ENCODE measurements around the gene CCDC127. TPM values are rescaled to one million over a fixed set of nuclear protein-coding genes. Genes with fewer than 3 reads are reported as not detected.

The CCDC127 gene
- total and polyA plus RNA-seq, 2 donors (not counting 3 experiments of a cell fraction or from before 2014, with no cell fraction given) = 3.4 to 6.3 TPM

DNA sequence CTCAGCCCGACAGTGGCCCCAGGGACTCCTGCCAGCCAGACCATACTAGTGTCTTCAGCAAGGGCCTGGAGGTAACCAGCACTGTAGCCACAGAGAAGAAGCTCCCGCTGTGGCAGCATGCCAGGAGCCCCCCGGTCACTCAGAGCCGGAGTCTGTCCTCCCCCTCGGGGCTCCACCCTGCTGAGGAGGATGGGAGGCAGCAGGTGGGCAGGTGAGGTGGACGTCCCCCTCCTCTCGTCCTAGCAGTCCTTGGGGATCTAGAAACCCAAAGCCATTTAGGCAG is 54.7 kb downstream of the CCDC127 start:
- no peaks in the 10 kb centered on the region for H4K20me1 ChIP-seq (replicated peaks; ENCODE audit: control insufficient read depth, extremely low read depth, insufficient read depth, low read length)
- intact Hi-C loops (cut with micrococcal nuclease) = no loop called here
- H3K4me2 ChIP-seq (ENCODE audit: insufficient read depth, low read length) = no peak overlapping the region
- DNase-seq (ENCODE audit: low read depth, low spot score) (no peak), FAIRE-seq (no peak)
- no peak for TF ChIP-seq EZH2 (IDR thresholded peaks at IDR 0.05; ENCODE audit: borderline replicate concordance, low read depth, low read length, severe bottlenecking)
- TF ChIP-seq MYC (IDR thresholded peaks at IDR 0.05; ENCODE audit: low read depth, low read length) = no peak
- no peak for TF ChIP-seq JUN (IDR thresholded peaks at IDR 0.05; ENCODE audit: borderline replicate concordance, insufficient read depth, insufficient read length, low read depth)
- TF ChIP-seq, protein P1, sequence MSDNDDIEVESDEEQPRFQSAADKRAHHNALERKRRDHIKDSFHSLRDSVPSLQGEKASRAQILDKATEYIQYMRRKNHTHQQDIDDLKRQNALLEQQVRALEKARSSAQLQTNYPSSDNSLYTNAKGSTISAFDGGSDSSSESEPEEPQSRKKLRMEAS (IDR thresholded peaks at IDR 0.05; ENCODE audit: insufficient read depth, insufficient read length) = no peak
- TF ChIP-seq POLR2AphosphoS5 (IDR thresholded peaks at IDR 0.05; ENCODE audit: insufficient read depth, low read depth, low read length) = no peak
- TF ChIP-seq FOS (IDR thresholded peaks at IDR 0.05; ENCODE audit: borderline replicate concordance, insufficient read depth, low read length) = no peak
- TF ChIP-seq, protein P2, sequence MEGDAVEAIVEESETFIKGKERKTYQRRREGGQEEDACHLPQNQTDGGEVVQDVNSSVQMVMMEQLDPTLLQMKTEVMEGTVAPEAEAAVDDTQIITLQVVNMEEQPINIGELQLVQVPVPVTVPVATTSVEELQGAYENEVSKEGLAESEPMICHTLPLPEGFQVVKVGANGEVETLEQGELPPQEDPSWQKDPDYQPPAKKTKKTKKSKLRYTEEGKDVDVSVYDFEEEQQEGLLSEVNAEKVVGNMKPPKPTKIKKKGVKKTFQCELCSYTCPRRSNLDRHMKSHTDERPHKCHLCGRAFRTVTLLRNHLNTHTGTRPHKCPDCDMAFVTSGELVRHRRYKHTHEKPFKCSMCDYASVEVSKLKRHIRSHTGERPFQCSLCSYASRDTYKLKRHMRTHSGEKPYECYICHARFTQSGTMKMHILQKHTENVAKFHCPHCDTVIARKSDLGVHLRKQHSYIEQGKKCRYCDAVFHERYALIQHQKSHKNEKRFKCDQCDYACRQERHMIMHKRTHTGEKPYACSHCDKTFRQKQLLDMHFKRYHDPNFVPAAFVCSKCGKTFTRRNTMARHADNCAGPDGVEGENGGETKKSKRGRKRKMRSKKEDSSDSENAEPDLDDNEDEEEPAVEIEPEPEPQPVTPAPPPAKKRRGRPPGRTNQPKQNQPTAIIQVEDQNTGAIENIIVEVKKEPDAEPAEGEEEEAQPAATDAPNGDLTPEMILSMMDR (IDR thresholded peaks at IDR 0.05; ENCODE audit: extremely low read depth in 1 of 2, insufficient read depth in 1 of 2, low read depth in 1 of 2, low read length in 2 of 2) = no peak
- no peak for TF ChIP-seq GATA2 (IDR thresholded peaks at IDR 0.05; ENCODE audit: insufficient read depth, insufficient read length, low read depth, low read length)
- TF ChIP-seq POLR2A (IDR thresholded peaks at IDR 0.05; ENCODE audit: low read depth, low read length) = no peak
- H2AFZ ChIP-seq (ENCODE audit: low read depth, low read length) = no peak overlapping the region
- dilution Hi-C loops (cut with MboI; ENCODE audit: extremely low pct_ligation_motif_present, low sequenced_read_pairs) = no loop called here
- H3K9me1 ChIP-seq (replicated peaks; ENCODE audit: control insufficient read depth, extremely low read depth, insufficient read depth, low read length) = no peaks in the 10 kb centered on the region
- H3K27ac ChIP-seq (ENCODE audit: insufficient read depth, low read depth, low read length) = no peak overlapping the region
- H3K27me3 ChIP-seq (ENCODE audit: control insufficient read depth in 2 of 2, insufficient read depth in 2 of 2, low read length in 2 of 2) = no peaks in the 10 kb centered on the region
- H3K4me3 ChIP-seq (replicated peaks in 1 of 3; ENCODE audit: insufficient read depth in 1 of 3, low read depth in 1 of 3, low read length in 3 of 3) = no peak overlapping the region
- POLR2A ChIA-PET = no interaction called here
- no peaks in the 10 kb centered on the region for H3K36me3 ChIP-seq (ENCODE audit: control insufficient read depth in 2 of 2, extremely low read depth in 1 of 2, insufficient read depth in 2 of 2, low read length in 2 of 2)
- H3K9ac ChIP-seq (replicated peaks; ENCODE audit: extremely low read depth, insufficient read depth, low read length) = no peak overlapping the region
- H3K79me2 ChIP-seq (ENCODE audit: control insufficient read depth, insufficient read depth, low read length) = no peaks in the 10 kb centered on the region
- H3K9me3 ChIP-seq (replicated peaks; ENCODE audit: control insufficient read depth, insufficient read depth, low read length) = no peaks in the 10 kb centered on the region
- no peaks in the 10 kb centered on the region for H3K4me1 ChIP-seq (ENCODE audit: control insufficient read depth, extremely low read depth, insufficient read depth, low read length)
- BruUV-seq (replicated peaks) = no TSS peak
- CTCF ChIA-PET = interaction anchor here (1.0 kb wide), 1 partner anchor 25 kb away, joined by 3 read pairs; no protein-coding TSS in a partner anchor

All from endothelial cell of umbilical vein (primary cell).